Ishikawa (cell line): Measurements from ENCODE around the gene ARMC9.

Experiments used
- CEBPB ChIP-seq: IDR thresholded peaks from 2 replicates; pipeline ENCODE4 v1.6.1; 2012
- EGR1 ChIP-seq: IDR thresholded peaks from 2 replicates; pipeline ENCODE4 v1.6.1; 2012
- EP300 ChIP-seq: IDR thresholded peaks from 2 replicates; pipeline ENCODE4 v1.6.1; 2012; ENCODE audit warnings: borderline replicate concordance
- MAX ChIP-seq: IDR thresholded peaks from 2 replicates; pipeline ENCODE4 v1.6.1; 2012
- REST ChIP-seq: IDR thresholded peaks from 2 replicates; pipeline ENCODE4 v1.6.1; 2012; ENCODE audit warnings: low read depth, mild to moderate bottlenecking
- TAF1 ChIP-seq: IDR thresholded peaks from 2 replicates; pipeline ENCODE4 v1.6.1; 2012; ENCODE audit warnings: low read depth, mild to moderate bottlenecking
- TCF12 ChIP-seq: IDR thresholded peaks from 2 replicates; pipeline ENCODE4 v1.6.1; 2012; ENCODE audit warnings: low read depth
- TEAD4 ChIP-seq: IDR thresholded peaks from 2 replicates; pipeline ENCODE4 v1.6.1; 2012
- USF1 ChIP-seq: IDR thresholded peaks from 2 replicates; pipeline ENCODE4 v1.6.1; 2012
- YY1 ChIP-seq: IDR thresholded peaks from 2 replicates; pipeline ENCODE4 v1.6.1; 2012; ENCODE audit warnings: low read depth
- ZBTB7A ChIP-seq: IDR thresholded peaks from 2 replicates; pipeline ENCODE4 v1.6.1; 2012; ENCODE audit warnings: low read depth

- TF ChIP-seq USF1 (no peak), MAX (no peak), EP300 (no peak), EGR1 (no peak), TAF1 (no peak), YY1 (no peak), ZBTB7A (no peak), TCF12 (no peak), REST (no peak), CEBPB (no peak), TEAD4 (no peak)
These were observed 16.4 kb upstream of the ARMC9 start for GRCh38 chr2:231181860-231182512.
